Measurements from ENCODE around the gene CRAT.

CRAT gene

GRCh38 chr9:129089246-129089645 lies 21.3 kb downstream of the CRAT start:
- DNase-seq (ENCODE audit: low read depth): no peak

- no peak for DNase-seq (ENCODE audit: low read depth)
These were observed 26.5 kb downstream of the CRAT start for GRCh38 chr9:129084087-129084486.

GRCh38 chr9:129081388-129081904 lies 29.1 kb downstream of the CRAT start:
- DNase-seq (ENCODE audit: low read depth): peak; percentile 16

- DNase-seq (ENCODE audit: low read depth): peak; percentile 100
These were observed 29.8 kb downstream of the CRAT start, which contains the start of gene DOLPP1 for GRCh38 chr9:129080601-129081387. TSS of gene DOLPP1 (plus strand) at chr9:129081111. CDS start at chr9:129081132, 21 bp downstream.

GRCh38 chr9:129080298-129080600 lies 30.3 kb downstream of the CRAT start:
- no peak for DNase-seq (ENCODE audit: low read depth)

GRCh38 chr9:129079829-129080228 lies 30.8 kb downstream of the CRAT start:
- no peak for DNase-seq (ENCODE audit: low read depth)

GRCh38 chr9:129078691-129079503 lies 31.7 kb downstream of the CRAT start:
- no peak for DNase-seq (ENCODE audit: low read depth)

- DNase-seq (ENCODE audit: low read depth): no peak
These were observed 33.4 kb downstream of the CRAT start for GRCh38 chr9:129077236-129077635.

- DNase-seq (ENCODE audit: low read depth): no peak
These were observed 34.0 kb downstream of the CRAT start for GRCh38 chr9:129076640-129077037.

- DNase-seq (ENCODE audit: low read depth): no peak
These were observed 34.5 kb downstream of the CRAT start for GRCh38 chr9:129075996-129076639.

GRCh38 chr9:129074106-129074505 lies 36.5 kb downstream of the CRAT start:
- DNase-seq (ENCODE audit: low read depth): no peak

GRCh38 chr9:129073404-129073803 lies 37.2 kb downstream of the CRAT start:
- no peak for DNase-seq (ENCODE audit: low read depth)

GRCh38 chr9:129072171-129072570 lies 38.4 kb downstream of the CRAT start:
- DNase-seq (ENCODE audit: low read depth): no peak

GRCh38 chr9:129071526-129072126 lies 39.0 kb downstream of the CRAT start:
- no peak for DNase-seq (ENCODE audit: low read depth)

- DNase-seq (ENCODE audit: low read depth): no peak
These were observed 39.7 kb downstream of the CRAT start for GRCh38 chr9:129070696-129071525.

GRCh38 chr9:129069862-129070641 lies 40.5 kb downstream of the CRAT start:
- no peak for DNase-seq (ENCODE audit: low read depth)

- no peak for DNase-seq (ENCODE audit: low read depth)
These were observed 41.4 kb downstream of the CRAT start for GRCh38 chr9:129068990-129069861.

- DNase-seq (ENCODE audit: low read depth): no peak
These were observed 42.5 kb downstream of the CRAT start for GRCh38 chr9:129068110-129068509.

- DNase-seq (ENCODE audit: low read depth): no peak
These were observed 46.1 kb downstream of the CRAT start for GRCh38 chr9:129064499-129064908.
